ENCODE data around the gene ADCYAP1. TPM values are rescaled to one million over a fixed set of nuclear protein-coding genes. Genes with fewer than 3 reads are reported as not detected.

ADCYAP1 gene
- total RNA-seq, 2 donors from 2014 or later, result 0.24 to 0.42 TPM

GRCh38 chr18:907885-908757, 3.5 kb downstream of the ADCYAP1 start:
- ATAC-seq (peak; percentile 13 to 42), DNase-seq (no peak)
- intact Hi-C loops (cut with DNase I), result no loop called here

GRCh38 chr18:908758-909724, 4.4 kb downstream of the ADCYAP1 start:
- intact Hi-C loops (cut with DNase I), result no loop called here
- no peak for ATAC-seq
- DNase-seq, result no peak

- intact Hi-C loops (cut with DNase I), result no loop called here
- no peak for ATAC-seq
- no peak for DNase-seq
These were observed 5.6 kb downstream of the ADCYAP1 start for GRCh38 chr18:910247-910646.

- ATAC-seq (no peak), DNase-seq (no peak)
- intact Hi-C loops (cut with DNase I), result no loop called here
These were observed 6.4 kb downstream of the ADCYAP1 start for GRCh38 chr18:911025-911424.

GRCh38 chr18:911486-911885, 6.8 kb downstream of the ADCYAP1 start:
- intact Hi-C loops (cut with DNase I), result no loop called here
- DNase-seq, result no peak
- ATAC-seq, result no peak

- intact Hi-C loops (cut with DNase I), result no loop called here
- DNase-seq, result no peak
- no peak for ATAC-seq
These were observed 11.9 kb downstream of the ADCYAP1 start for GRCh38 chr18:916562-916961.

- DNase-seq, result no peak
- no peak for ATAC-seq
- intact Hi-C loops (cut with DNase I), result no loop called here
These were observed 14.4 kb downstream of the ADCYAP1 start for GRCh38 chr18:919078-919477.

- no peak for DNase-seq
- no peak for ATAC-seq
- intact Hi-C loops (cut with DNase I), result no loop called here
These were observed 18.6 kb downstream of the ADCYAP1 start for GRCh38 chr18:923144-923866.

GRCh38 chr18:924987-925386, 20.3 kb downstream of the ADCYAP1 start:
- no peak for ATAC-seq
- DNase-seq, result no peak
- intact Hi-C loops (cut with DNase I), result no loop called here

- intact Hi-C loops (cut with DNase I), result no loop called here
- ATAC-seq (no peak), DNase-seq (no peak)
These were observed 22.3 kb downstream of the ADCYAP1 start for GRCh38 chr18:926946-927345.

- intact Hi-C loops (cut with DNase I), result no loop called here
- DNase-seq (no peak), ATAC-seq (no peak)
These were observed 28.4 kb downstream of the ADCYAP1 start for GRCh38 chr18:933082-933481.

GRCh38 chr18:934518-935133, 30.0 kb downstream of the ADCYAP1 start:
- DNase-seq (no peak), ATAC-seq (no peak)
- intact Hi-C loops (cut with DNase I), result no loop called here

- intact Hi-C loops (cut with DNase I), result no loop called here
- ATAC-seq (no peak), DNase-seq (no peak)
These were observed 32.3 kb downstream of the ADCYAP1 start for GRCh38 chr18:936941-937340.

- ATAC-seq, result peak in 1 of 2 donors; percentile 54
- intact Hi-C loops (cut with DNase I), result no loop called here
These were observed 34.5 kb downstream of the ADCYAP1 start for GRCh38 chr18:939166-939565.

GRCh38 chr18:939958-940357, 35.3 kb downstream of the ADCYAP1 start:
- intact Hi-C loops (cut with DNase I), result no loop called here
- DNase-seq (no peak), ATAC-seq (no peak)

More at GRCh38 chr18:939166-939565, 34.5 kb downstream of the ADCYAP1 start:
- DNase-seq, result no peak

GRCh38 chr18:941331-941730, 36.7 kb downstream of the ADCYAP1 start:
- ATAC-seq (no peak), DNase-seq (no peak)
- intact Hi-C loops (cut with DNase I), result no loop called here

- intact Hi-C loops (cut with DNase I), result no loop called here
- no peak for DNase-seq
- ATAC-seq, result no peak
These were observed 39.8 kb downstream of the ADCYAP1 start for GRCh38 chr18:944440-944839.

- ATAC-seq, result no peak
- no peak for DNase-seq
- intact Hi-C loops (cut with DNase I), result no loop called here
These were observed 45.3 kb downstream of the ADCYAP1 start for GRCh38 chr18:949724-950631.
